Tibial nerve (tissue), 4 donors: ENCODE data around the gene KIRREL3.

Source experiments
- EP300 ChIP-seq, 2 donors: sonication (generic); formaldehyde crosslinking; IDR thresholded peaks; one replicate each; pipeline ENCODE4 v1.6.1; 2017; ENCODE audit warnings: antibody characterized with exemption in 2 of 2, mild to moderate bottlenecking in 1 of 2
- TF ChIP-seq, protein P1 (sequence below), 5 experiments: fragments of 200-600 bp in 3 of 5; fragments of 450-650 bp in 2 of 5; sonication (generic) in 3 of 5; IDR thresholded peaks; one replicate each; pipeline ENCODE4 v1.5.1; 2016 to 2019; ENCODE audit warnings: antibody characterized with exemption in 5 of 5, mild to moderate bottlenecking in 3 of 5, moderate library complexity in 2 of 5

DNA sequence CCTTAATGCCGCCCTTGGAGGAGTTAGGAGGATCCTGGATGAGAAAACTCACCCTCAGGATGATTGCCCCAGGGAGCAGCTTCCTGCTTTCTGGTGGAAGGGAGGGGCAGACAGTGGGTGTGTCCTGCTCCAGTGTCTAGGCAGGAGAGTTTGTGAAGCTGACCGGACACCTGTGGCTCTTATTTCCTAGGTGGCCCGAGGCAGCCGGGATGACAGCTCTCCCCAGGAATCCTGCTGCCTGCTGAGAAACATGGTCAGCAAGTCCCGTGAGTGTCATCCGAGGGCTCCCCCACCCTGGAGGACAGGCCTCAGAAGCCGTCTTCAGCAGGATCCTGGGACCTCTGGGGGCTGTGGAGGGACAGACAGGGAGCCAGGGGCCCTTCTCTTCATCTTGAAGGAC, 594.7 kb downstream of the KIRREL3 start:
- TF ChIP-seq, protein P1, sequence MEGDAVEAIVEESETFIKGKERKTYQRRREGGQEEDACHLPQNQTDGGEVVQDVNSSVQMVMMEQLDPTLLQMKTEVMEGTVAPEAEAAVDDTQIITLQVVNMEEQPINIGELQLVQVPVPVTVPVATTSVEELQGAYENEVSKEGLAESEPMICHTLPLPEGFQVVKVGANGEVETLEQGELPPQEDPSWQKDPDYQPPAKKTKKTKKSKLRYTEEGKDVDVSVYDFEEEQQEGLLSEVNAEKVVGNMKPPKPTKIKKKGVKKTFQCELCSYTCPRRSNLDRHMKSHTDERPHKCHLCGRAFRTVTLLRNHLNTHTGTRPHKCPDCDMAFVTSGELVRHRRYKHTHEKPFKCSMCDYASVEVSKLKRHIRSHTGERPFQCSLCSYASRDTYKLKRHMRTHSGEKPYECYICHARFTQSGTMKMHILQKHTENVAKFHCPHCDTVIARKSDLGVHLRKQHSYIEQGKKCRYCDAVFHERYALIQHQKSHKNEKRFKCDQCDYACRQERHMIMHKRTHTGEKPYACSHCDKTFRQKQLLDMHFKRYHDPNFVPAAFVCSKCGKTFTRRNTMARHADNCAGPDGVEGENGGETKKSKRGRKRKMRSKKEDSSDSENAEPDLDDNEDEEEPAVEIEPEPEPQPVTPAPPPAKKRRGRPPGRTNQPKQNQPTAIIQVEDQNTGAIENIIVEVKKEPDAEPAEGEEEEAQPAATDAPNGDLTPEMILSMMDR (IDR thresholded peaks at IDR 0.05) = no peak
- no peak for TF ChIP-seq EP300 (IDR thresholded peaks at IDR 0.05)
